DMS79 treated with DMSO at 0.1 percent for 48 hours (cell line): Measurements from ENCODE around the gene PDE10A.
"Not testable (repeated sequence)": the region's sequence is repeated elsewhere in the genome, so short reads cannot be mapped to it uniquely, and the experiment has no call there.

Source experiments
- DNase-seq: peaks from one replicate; lab custom pipeline; 2025; lab: John Stamatoyannopoulos, UW

Gene PDE10A

GRCh38 chr6:165624871-165625639 lies 38.0 kb downstream of the PDE10A start:
- no peak for DNase-seq

- no peak for DNase-seq
Measured at GRCh38 chr6:165621940-165622339, 41.1 kb downstream of the PDE10A start.

GRCh38 chr6:165618891-165619290 lies 44.1 kb downstream of the PDE10A start:
- not testable (repeated sequence) for DNase-seq

- DNase-seq = no peak
Measured at GRCh38 chr6:165618241-165618640, 44.8 kb downstream of the PDE10A start.

DNA sequence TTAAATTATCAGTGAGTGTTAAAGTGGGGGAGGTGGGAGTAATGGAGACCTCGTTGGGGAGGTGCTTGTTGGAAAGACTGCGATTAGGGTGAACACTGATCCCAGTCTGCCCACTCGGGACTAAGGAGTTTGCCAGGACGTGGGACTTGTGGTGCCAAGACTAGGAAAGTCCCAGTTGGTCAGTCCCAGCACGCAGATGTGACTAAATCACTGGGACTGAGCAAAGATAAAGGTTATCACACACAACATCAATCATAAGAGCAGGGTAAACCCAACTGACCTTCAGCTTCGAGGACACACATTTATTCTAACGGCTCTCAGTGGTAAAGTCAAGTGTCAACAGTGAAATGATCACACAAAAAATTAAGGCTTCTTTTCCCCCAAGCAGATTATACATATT lies 45.5 kb downstream of the PDE10A start:
- no peak for DNase-seq

DNA sequence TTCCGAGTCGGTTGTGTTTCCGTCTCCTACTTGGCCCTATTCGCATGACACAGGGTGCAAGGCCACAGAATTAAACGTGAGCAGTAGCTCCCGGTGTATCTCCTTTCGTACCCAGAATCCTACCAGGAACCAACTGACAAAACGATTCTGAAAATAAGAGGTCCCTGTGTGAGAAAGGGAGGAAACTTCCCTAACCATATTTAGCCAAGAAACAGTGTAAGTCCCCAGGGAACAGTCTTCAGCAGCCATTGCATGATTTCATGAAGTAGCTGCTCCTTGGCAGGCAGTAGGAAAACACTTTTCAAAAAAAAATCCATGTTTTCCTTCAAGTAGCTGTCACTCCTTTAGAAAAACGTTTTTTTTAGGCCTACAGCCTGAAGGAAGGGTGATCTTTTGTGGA lies 46.9 kb downstream of the PDE10A start:
- no peak for DNase-seq

DNA sequence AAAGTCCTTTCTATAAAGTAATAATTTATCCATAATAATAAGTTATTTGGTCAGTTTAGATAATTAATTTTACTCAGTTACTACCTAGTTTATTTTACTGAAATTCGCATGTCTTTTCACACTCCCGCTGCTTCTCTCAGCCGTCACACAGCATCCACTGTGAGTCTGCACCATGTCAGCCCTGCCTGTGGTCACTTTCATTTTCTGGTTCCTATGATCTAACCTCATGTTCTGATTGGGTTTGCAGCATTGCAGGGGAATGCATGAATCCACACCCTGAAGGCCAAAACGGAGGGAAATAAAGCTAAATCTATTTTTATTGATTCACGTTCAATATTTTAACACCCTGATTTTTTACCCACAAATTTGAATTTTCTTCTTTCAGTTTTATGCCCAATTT lies 47.4 kb downstream of the PDE10A start:
- DNase-seq = no peak

DNA sequence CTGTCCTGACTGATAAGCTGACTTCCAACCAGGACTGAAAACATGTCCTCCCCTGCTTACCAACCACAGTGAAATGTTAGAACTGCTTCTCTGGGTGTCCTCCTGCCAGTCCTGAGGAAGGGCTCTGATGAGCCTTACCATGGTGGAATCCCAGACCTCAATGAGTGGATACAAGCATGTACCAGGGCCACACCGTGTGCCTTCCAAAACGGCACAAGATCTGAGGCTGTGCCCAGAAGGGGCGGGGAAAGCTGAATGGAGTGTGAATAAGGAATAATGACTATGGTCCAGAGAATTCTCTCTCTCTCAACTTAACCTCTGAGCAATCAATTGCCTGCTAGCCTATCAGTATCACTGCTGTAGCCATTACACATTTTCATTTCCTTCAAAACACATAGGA lies 51.7 kb downstream of the PDE10A start:
- no peak for DNase-seq

GRCh38 chr6:165608577-165608976 lies 54.5 kb downstream of the PDE10A start:
- DNase-seq = not testable (repeated sequence)

GRCh38 chr6:165606740-165607008 lies 56.4 kb downstream of the PDE10A start:
- no peak for DNase-seq

GRCh38 chr6:165605901-165606739 lies 56.9 kb downstream of the PDE10A start:
- no peak for DNase-seq

GRCh38 chr6:165605182-165605875 lies 57.7 kb downstream of the PDE10A start:
- DNase-seq = no peak

DNA sequence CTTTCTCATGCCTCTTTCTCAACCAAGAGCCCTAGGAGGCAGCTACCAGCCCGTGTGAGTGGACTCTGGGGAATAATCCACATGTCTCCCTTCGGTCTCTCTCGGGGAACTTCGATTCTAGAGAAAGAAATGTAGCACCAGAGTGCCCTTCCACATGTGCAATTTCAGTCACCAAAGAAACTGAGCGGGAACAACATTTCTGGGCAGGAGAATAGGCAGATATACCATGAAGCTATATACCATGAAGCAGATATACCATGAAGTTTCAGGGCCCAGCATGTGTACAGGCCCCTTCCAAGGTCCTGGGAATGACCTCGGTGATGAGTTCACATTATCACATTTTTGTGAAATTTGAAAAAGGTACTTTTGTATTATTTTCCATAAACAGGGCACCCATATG lies 60.8 kb downstream of the PDE10A start:
- no peak for DNase-seq

- no peak for DNase-seq
Measured at GRCh38 chr6:165600606-165601005, 62.4 kb downstream of the PDE10A start.

DNA sequence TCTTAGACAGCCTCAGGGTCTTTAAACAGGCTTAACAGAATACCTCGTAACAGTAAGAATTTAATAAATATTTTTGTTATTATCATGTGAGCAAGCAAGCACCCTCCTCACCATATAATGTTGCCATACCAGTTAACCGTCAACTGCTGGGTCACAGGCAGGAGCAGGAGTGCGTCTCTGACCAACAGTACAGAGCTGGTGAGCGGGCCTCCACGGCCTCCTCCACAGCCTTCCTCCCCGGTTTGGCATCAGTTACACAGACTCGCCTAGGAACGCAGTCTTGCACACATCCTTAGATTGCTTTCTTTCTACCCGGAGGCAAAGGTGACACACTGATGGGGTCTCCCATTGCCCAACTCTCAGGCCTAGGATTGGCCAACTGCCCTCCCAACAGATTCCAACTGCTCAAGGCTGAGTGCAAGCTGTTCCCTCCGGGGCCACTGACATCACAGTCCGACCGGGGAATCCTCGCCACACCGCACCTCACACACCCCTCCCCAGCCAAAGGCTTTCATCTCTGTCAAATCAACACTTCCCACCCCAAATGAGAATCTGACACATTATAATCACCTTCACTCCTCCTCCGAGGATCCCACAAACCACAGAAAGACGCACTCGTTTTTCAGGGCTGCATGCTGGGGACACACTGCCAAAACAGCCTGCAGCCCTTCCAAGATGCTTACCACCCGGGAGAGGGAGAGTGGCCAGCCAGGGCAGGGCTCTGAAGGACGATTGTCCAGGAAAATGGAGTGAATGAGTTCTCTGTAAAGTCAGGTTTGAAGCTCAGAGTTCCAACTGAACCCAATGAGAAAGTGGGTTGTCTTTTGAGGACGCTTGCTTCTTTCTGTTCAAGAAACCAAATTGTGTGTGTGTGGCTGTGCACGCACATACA lies 63.2 kb downstream of the PDE10A start:
- no peak for DNase-seq

DNA sequence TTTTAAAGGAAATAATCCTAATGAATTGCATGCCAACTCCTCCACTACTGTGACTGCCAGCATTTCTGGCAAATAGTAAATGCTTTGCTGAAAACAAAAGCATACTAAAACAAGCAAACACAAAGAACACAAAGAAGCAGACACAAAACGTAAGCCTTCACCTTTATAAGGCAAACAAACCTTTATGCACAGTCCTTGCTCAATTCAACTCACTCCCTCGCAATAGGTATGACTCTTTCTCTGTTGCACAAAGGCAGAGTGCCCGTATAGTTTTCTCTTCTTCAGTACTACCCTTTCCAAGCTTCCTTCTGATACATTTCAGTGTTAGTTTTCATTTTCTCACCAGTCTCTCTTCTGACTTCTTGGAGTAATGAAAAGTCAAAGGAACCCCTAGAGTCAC lies 63.9 kb downstream of the PDE10A start:
- DNase-seq = no peak

DNA sequence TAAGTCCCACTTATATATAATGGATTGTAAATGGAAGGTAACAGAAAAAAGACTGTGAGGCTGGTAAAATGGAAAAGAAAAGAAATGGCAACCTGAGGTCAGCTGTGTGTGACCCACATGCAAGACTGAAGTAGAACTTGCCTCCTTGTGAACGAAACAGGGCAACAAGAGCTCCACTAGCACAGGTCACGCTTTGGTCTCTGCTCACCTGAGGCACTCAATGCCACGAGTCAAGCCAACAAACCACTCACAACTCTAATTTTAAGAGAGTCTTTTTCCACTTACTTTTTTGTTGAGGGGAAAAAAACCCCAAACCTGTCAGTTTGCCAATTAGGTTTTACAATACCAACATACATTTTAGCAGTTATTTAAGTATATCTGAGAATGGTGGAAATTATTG lies 65.2 kb downstream of the PDE10A start:
- no peak for DNase-seq

- DNase-seq = no peak
Measured at GRCh38 chr6:165594584-165595333, 68.3 kb downstream of the PDE10A start.

- not testable (repeated sequence) for DNase-seq
Measured at GRCh38 chr6:165592947-165593346, 70.1 kb downstream of the PDE10A start.

- DNase-seq = no peak
Measured at GRCh38 chr6:165588515-165588914, 74.5 kb downstream of the PDE10A start.

DNA sequence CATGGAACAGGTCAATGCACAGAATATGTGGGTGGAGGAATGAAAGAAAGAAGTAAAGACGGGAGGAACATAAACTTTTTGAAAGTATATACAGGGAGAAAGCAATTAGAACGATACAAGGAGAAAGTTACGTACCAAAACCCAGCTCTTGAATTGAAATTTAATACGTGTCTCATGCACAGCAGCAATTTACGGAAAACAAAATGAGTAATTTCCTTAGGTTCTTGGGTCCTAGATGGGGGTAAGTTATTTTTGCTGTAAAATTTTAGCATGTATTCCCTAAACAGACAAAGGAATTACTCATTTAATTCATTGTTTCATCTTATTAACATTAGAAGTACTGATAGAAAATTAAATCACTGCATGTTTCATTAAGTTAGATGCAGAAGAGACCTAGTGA lies 75.8 kb downstream of the PDE10A start:
- no peak for DNase-seq
